Breast epithelium (tissue), 4 donors: ENCODE measurements around the gene TMEM121. TPM values are rescaled to one million over a fixed set of nuclear protein-coding genes. Genes with fewer than 3 reads are reported as not detected.
A peak's percentile ranks its signal among the peaks of the same experiment; 100 is the strongest.

Experiments
- DNase-seq, 2 donors: peaks; one replicate each; pipeline ENCODE4 v3.0.0-alpha.2; 2019; ENCODE audit warnings: low spot score in 2 of 2
- H3K27ac ChIP-seq, 2 donors: fragments of 200-600 bp; sonication (generic) in 1 of 2; one replicate each; pipeline ENCODE4 v1.5.1; 2016 to 2019; ENCODE audit warnings: mild to moderate bottlenecking in 1 of 2
- H3K27me3 ChIP-seq, 2 donors: fragments of 200-600 bp; sonication (generic) in 1 of 2; one replicate each; pipeline versions ENCODE4 v1.5.1 to v1.6.0; 2017 to 2019; ENCODE audit warnings: control low read depth in 1 of 2, mild to moderate bottlenecking in 1 of 2
- H3K36me3 ChIP-seq: fragments of 200-600 bp; one replicate; pipeline ENCODE4 v1.5.1; 2019
- H3K4me1 ChIP-seq, 2 donors: fragments of 200-600 bp; sonication (generic); one replicate each; pipeline ENCODE4 v1.5.1; 2016 to 2019; ENCODE audit warnings: control low read depth in 1 of 2
- H3K4me3 ChIP-seq, 3 donors: fragments of 200-600 bp; sonication (generic); 1 replicate in 2 of 3; 2 replicates in 1 of 3; pipeline ENCODE4 v1.5.1; 2016 to 2019; ENCODE audit warnings: mild to moderate bottlenecking in 3 of 3, moderate library complexity in 2 of 3
- H3K9me3 ChIP-seq, 2 donors: fragments of 200-600 bp; sonication (generic) in 1 of 2; one replicate each; pipeline ENCODE4 v1.5.1; 2016 to 2019; ENCODE audit warnings: control low read depth in 1 of 2
- CTCF ChIP-seq, 3 donors: fragments of 450-650 bp; IDR thresholded peaks; one replicate each; pipeline ENCODE4 v1.5.1; 2016 to 2017; ENCODE audit warnings: antibody characterized with exemption in 3 of 3, mild to moderate bottlenecking in 3 of 3, moderate library complexity in 3 of 3
- POLR2A ChIP-seq: fragments of 450-650 bp; IDR thresholded peaks from one replicate; pipeline ENCODE4 v1.6.1; 2016; ENCODE audit warnings: antibody characterized with exemption, mild to moderate bottlenecking, moderate library complexity
- POLR2AphosphoS5 ChIP-seq, 3 donors: sonication (generic); formaldehyde crosslinking; IDR thresholded peaks; one replicate each; pipeline ENCODE4 v1.6.1; 2017; ENCODE audit warnings: antibody characterized with exemption in 3 of 3
- intact Hi-C: fragments of 100-400 bp; cut with DNase I; formaldehyde crosslinking; loops from one replicate; pipeline ENCODE4 v1.15.1; 2023; ENCODE audit warnings: low total_unique reads
- total RNA-seq, 3 donors: library from RNA; depleted of rRNA; stranded (reverse); fragments of >200 nt; gene quantifications; one replicate each; pipeline ENCODE4 v1.1.0, GENCODE V29; 2016

Gene TMEM121
- total RNA-seq, 3 donors from 2014 or later: 2.4 to 9.2 (median 9.2) TPM

GRCh38 chr14:105487986-105488777 lies 38.2 kb upstream of the TMEM121 start:
- H3K27ac ChIP-seq: peak overlapping the region; percentile 99 to 100

GRCh38 chr14:105488781-105489541 lies 37.4 kb upstream of the TMEM121 start:
- Histone ChIP-seq H3K4me3 (peak overlapping the region; percentile 77 to 82 (median 79)), H3K27ac (peak overlapping the region; percentile 99 to 100), H3K4me1 (peaks cover 10 to 21% of the 10 kb centered on the region in 2 donors), H3K36me3 (no peaks in the 10 kb centered on the region), H3K27me3 (no peaks in the 10 kb centered on the region), H3K9me3 (no peaks in the 10 kb centered on the region)
- TF ChIP-seq POLR2AphosphoS5 (IDR thresholded peaks at IDR 0.05) (no peak), CTCF (IDR thresholded peaks at IDR 0.05) (no peak), POLR2A (no peak)
- no peak for DNase-seq
- intact Hi-C loops: no loop called here

More at GRCh38 chr14:105487986-105488777, 38.2 kb upstream of the TMEM121 start:
- intact Hi-C loops: no loop called here
- TF ChIP-seq POLR2AphosphoS5 (IDR thresholded peaks at IDR 0.05) (no peak), POLR2A (no peak), CTCF (IDR thresholded peaks at IDR 0.05) (no peak)
- Histone ChIP-seq H3K4me3 (peak overlapping the region; percentile 53 to 79 (median 72)), H3K36me3 (no peaks in the 10 kb centered on the region), H3K4me1 (peaks cover 18 to 29% of the 10 kb centered on the region in 2 donors), H3K27me3 (no peaks in the 10 kb centered on the region), H3K9me3 (no peaks in the 10 kb centered on the region)
- DNase-seq: peak in 1 of 2 donors; percentile 22

GRCh38 chr14:105489542-105490266 lies 36.7 kb upstream of the TMEM121 start:
- Histone ChIP-seq H3K27me3 (no peaks in the 10 kb centered on the region), H3K4me3 (peak overlapping the region; percentile 77 to 82 (median 79)), H3K27ac (peak overlapping the region; percentile 99 to 100), H3K36me3 (no peaks in the 10 kb centered on the region), H3K9me3 (no peaks in the 10 kb centered on the region), H3K4me1 (peaks cover 2 to 18% of the 10 kb centered on the region in 2 donors)
- peak; percentile 21 to 61 (median 50) for TF ChIP-seq POLR2AphosphoS5 (IDR thresholded peaks at IDR 0.05)
- TF ChIP-seq POLR2A: no peak
- TF ChIP-seq CTCF (IDR thresholded peaks at IDR 0.05): peak; percentile 16 to 87 (median 66)
- DNase-seq: peak; percentile 89 to 92
- intact Hi-C loops: no loop called here

GRCh38 chr14:105490267-105490571 lies 36.2 kb upstream of the TMEM121 start:
- H3K4me3 ChIP-seq: peak overlapping the region; percentile 77 to 82 (median 79)
- no peaks in the 10 kb centered on the region for H3K36me3 ChIP-seq
- H3K9me3 ChIP-seq: no peaks in the 10 kb centered on the region
- DNase-seq: peak in 1 of 2 donors; percentile 47
- intact Hi-C loops: no loop called here
- peaks cover 0 to 18% of the 10 kb centered on the region in 2 donors for H3K4me1 ChIP-seq
- no peaks in the 10 kb centered on the region for H3K27me3 ChIP-seq
- TF ChIP-seq POLR2AphosphoS5 (IDR thresholded peaks at IDR 0.05) (no peak), POLR2A (no peak), CTCF (IDR thresholded peaks at IDR 0.05) (no peak)
- peak overlapping the region; percentile 99 to 100 for H3K27ac ChIP-seq
